ENCODE results near the gene PNPLA2.

DNA sequence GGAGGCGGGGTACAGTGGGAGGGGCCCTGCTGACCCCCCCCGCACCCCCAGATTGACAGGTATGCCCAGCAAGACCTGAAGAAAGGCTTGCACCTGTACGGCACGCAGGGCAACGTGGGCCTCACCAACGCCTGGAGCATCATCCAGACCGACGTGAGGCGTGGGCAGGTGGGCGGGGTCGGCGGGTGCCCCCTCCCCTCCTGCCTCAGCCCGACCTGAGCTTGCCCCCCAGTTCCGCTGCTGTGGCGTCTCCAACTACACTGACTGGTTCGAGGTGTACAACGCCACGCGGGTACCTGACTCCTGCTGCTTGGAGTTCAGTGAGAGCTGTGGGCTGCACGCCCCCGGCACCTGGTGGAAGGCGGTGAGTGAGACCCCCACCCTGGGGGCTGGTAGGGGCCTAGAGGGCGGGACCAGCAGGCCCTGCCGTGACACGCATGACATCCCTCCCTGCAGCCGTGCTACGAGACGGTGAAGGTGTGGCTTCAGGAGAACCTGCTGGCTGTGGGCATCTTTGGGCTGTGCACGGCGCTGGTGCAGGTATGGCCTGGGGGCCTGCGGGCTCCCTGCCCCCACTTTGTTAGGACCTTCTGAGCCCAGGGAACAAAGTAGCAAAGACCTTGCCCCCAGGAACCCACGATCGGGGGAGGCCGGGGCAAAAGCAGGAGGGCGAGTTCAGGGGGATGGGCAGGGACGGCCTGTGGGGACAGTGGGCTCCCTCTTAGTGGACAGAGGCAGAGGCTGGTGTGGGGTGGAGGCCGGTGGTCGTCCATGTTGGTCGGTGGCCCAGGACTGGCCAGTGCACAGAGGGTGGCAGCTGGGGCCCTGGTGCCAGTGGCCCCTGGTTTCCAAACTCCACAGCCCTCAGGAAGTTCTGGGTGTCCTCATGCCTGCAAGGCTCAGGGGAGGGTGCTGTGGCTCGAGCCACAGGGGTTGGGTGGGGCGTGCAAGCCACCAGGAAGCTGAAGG lies 47.0 kb downstream of the PNPLA2 start:
- TF ChIP-seq SP1 (IDR thresholded peaks at IDR 0.05) (no peak), L3MBTL2 (conservative IDR thresholded peaks at IDR 0.05) (no peak), SUZ12 (IDR thresholded peaks at IDR 0.05) (no peak), FOXM1 (IDR thresholded peaks at IDR 0.05; ENCODE audit: borderline replicate concordance) (no peak), TARDBP (IDR thresholded peaks at IDR 0.05) (no peak), BHLHE40 (IDR thresholded peaks at IDR 0.05; ENCODE audit: borderline replicate concordance) (no peak), NFRKB (IDR thresholded peaks at IDR 0.05) (no peak), ELF4 (IDR thresholded peaks at IDR 0.05) (no peak), FOXK2 (IDR thresholded peaks at IDR 0.05) (no peak), HDGF (IDR thresholded peaks at IDR 0.05; ENCODE audit: borderline replicate concordance) (no peak), ARNT (IDR thresholded peaks at IDR 0.05) (no peak)
